Osteocyte (in vitro differentiated cells): ENCODE measurements around the gene HMCN1. TPM values are rescaled to one million over a fixed set of nuclear protein-coding genes. Genes with fewer than 3 reads are reported as not detected.
A peak's percentile ranks its signal among the peaks of the same experiment; 100 is the strongest.

ENCODE experiments used
- DNase-seq: peaks from one replicate; pipeline ENCODE4 v3.0.0; 2021; ENCODE audit warnings: mixed read lengths; ENCODE audit not compliant: unreplicated experiment; ENCODE audit errors: extremely low spot score
- H3K27ac Mint-ChIP-seq: one replicate; pipeline ENCODE4 v1.8.0; 2021; ENCODE audit warnings: mild to moderate bottlenecking, mixed read lengths; ENCODE audit not compliant: unreplicated experiment
- H3K27me3 Mint-ChIP-seq: one replicate; pipeline ENCODE4 v1.8.0; 2021; ENCODE audit warnings: mixed read lengths; ENCODE audit not compliant: unreplicated experiment
- H3K36me3 Mint-ChIP-seq: one replicate; pipeline ENCODE4 v1.8.0; 2021; ENCODE audit warnings: mixed read lengths; ENCODE audit not compliant: unreplicated experiment
- H3K4me1 Mint-ChIP-seq: one replicate; pipeline ENCODE4 v1.8.0; 2021; ENCODE audit warnings: mixed read lengths; ENCODE audit not compliant: unreplicated experiment
- H3K4me3 Mint-ChIP-seq: one replicate; pipeline ENCODE4 v1.8.0; 2021; ENCODE audit warnings: mild to moderate bottlenecking, moderate library complexity, mixed read lengths; ENCODE audit not compliant: unreplicated experiment
- H3K9me3 Mint-ChIP-seq: one replicate; pipeline ENCODE4 v1.8.0; 2021; ENCODE audit warnings: mixed read lengths; ENCODE audit not compliant: unreplicated experiment
- CTCF ChIP-seq: fragments of 200-600 bp; sonication (generic); IDR thresholded peaks from 2 replicates; pipeline ENCODE4 v1.5.0; 2021; ENCODE audit warnings: antibody characterized with exemption, mild to moderate bottlenecking, moderate library complexity
- total RNA-seq: library from RNA; stranded (reverse); gene quantifications from 2 replicates; pipeline ENCODE4 v1.2.1, GENCODE V29; 2021

HMCN1 gene
- total RNA-seq, 1 donor from 2014 or later, result 91.4 TPM

- H3K27ac Mint-ChIP-seq, result no peak overlapping the region
- no peaks in the 10 kb centered on the region for H3K9me3 Mint-ChIP-seq
- no peaks in the 10 kb centered on the region for H3K36me3 Mint-ChIP-seq
- no peak for TF ChIP-seq CTCF
- H3K4me1 Mint-ChIP-seq, result no peaks in the 10 kb centered on the region
- DNase-seq, result no peak
- no peak overlapping the region for H3K4me3 Mint-ChIP-seq
- H3K27me3 Mint-ChIP-seq, result no peaks in the 10 kb centered on the region
Observed at GRCh38 chr1:185694081-185694480, 40.1 kb upstream of the HMCN1 start.

DNA sequence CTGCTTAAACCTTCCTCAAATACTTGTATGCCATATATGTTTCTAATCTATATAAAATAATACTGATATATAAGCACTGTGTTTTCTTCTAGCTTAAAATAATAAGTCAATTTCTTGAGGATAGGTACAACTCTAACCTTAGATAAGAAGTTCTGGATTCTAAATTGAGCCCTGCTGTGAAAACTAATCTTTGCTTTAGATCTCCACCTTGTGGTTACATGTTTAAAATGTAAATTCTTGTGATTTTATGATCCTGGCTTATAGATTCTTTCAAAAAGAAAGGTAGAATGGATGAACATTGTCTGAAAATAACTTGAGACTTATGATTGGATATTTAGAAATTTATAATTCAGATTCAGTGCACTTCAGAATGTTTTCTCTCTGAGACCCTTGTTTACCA is 38.9 kb upstream of the HMCN1 start:
- Mint-ChIP-seq H3K36me3 (no peaks in the 10 kb centered on the region), H3K9me3 (no peaks in the 10 kb centered on the region), H3K4me1 (no peaks in the 10 kb centered on the region), H3K27me3 (no peaks in the 10 kb centered on the region), H3K4me3 (no peak overlapping the region), H3K27ac (no peak overlapping the region)
- no peak for DNase-seq
- TF ChIP-seq CTCF, result peak; percentile 46

DNA sequence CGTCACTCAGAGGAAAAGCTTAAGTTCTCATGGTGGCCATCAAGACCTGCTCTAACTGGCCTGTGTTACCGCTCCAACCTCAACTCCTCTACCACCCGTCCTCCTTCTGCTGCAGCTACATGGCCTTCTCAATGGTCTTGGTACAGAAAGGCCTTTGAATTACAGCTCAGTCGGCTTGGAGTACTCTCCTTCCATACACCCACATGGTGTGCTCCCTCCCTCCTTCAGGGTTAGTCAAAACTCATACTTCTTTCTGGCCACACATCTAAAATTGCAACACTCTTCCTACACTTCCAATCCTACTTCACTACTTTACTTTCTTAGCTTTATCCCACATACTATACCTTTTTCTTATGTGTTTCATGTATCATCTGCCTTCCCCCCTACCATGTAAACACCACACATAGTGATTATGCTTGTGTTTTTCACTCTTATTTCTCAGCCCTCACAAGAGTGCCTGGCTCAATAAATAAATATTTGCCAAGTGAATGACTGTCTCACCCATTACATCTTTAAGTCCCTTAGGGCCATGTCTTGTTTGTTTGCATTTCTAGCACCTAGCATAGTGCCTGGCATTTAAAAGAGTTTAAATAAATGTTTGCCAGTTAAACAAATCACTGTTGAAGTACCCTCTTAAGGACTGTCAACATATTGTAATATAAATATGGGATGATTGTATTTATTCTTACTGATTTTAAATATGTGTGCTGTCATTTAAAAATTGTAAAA is 37.6 kb upstream of the HMCN1 start:
- no peaks in the 10 kb centered on the region for H3K9me3 Mint-ChIP-seq
- no peaks in the 10 kb centered on the region for H3K27me3 Mint-ChIP-seq
- no peak overlapping the region for H3K4me3 Mint-ChIP-seq
- no peak overlapping the region for H3K27ac Mint-ChIP-seq
- TF ChIP-seq CTCF, result no peak
- H3K4me1 Mint-ChIP-seq, result no peaks in the 10 kb centered on the region
- no peak for DNase-seq
- no peaks in the 10 kb centered on the region for H3K36me3 Mint-ChIP-seq

DNA sequence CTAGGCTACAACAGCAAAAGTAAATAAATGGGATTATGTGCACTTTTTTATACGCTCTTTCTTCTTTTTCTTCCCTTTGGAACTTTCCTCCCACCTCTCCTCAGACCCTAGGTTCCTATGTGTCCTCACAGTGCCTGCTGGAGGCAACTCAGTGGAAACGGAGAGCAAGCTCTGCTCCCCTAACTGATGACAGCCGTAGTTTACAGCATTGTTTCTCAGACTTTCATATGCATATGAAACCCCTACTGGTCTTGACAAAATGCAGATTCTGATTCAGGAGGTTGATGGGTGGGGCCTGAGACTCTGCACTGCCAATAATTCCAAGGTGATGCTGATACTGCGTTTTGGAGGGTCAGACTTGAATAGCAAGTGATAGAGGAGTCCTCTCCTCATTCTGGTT is 34.3 kb upstream of the HMCN1 start:
- Mint-ChIP-seq H3K4me1 (no peaks in the 10 kb centered on the region), H3K27ac (no peak overlapping the region), H3K27me3 (no peaks in the 10 kb centered on the region), H3K4me3 (no peak overlapping the region), H3K36me3 (no peaks in the 10 kb centered on the region), H3K9me3 (no peaks in the 10 kb centered on the region)
- no peak for TF ChIP-seq CTCF
- no peak for DNase-seq

GRCh38 chr1:185701650-185702049 is 32.5 kb upstream of the HMCN1 start:
- Mint-ChIP-seq H3K27me3 (no peaks in the 10 kb centered on the region), H3K9me3 (no peaks in the 10 kb centered on the region), H3K36me3 (no peaks in the 10 kb centered on the region), H3K27ac (no peak overlapping the region), H3K4me1 (no peaks in the 10 kb centered on the region), H3K4me3 (no peak overlapping the region)
- no peak for TF ChIP-seq CTCF
- no peak for DNase-seq
